ENCODE measurements around the gene MOGAT1.

DNA sequence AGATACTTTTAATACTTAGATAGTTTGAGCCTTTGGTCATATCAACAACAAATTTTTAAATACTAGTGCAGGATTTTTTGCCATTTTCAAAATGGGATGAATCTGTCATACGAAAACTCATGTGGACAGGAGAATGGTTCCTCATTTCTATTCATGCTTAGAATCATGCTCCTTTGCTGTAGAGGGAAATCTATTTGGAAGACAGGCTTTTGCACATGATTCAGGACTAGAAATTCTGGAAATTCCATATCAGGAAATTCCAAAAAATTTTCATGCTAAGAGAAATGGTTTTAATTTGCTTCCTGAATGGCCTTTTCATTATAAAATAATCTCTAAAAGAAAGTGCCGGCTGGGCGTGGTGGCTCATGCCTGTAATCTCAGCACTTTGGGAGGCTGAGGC lies 39.3 kb downstream of the MOGAT1 start:
- TF ChIP-seq GATA2 (IDR thresholded peaks at IDR 0.05; ENCODE audit: low read depth, low read length) (no peak), GATA3 (IDR thresholded peaks at IDR 0.05; ENCODE audit: low read depth, low read length) (no peak)

Data from SH-SY5Y (cell line).